Measurements from ENCODE around the gene SPRYD7. TPM values are rescaled to one million over a fixed set of nuclear protein-coding genes. Genes with fewer than 3 reads are reported as not detected.

Gene SPRYD7
- total RNA-seq, 1 donor from 2014 or later, result 8.3 TPM

DNA sequence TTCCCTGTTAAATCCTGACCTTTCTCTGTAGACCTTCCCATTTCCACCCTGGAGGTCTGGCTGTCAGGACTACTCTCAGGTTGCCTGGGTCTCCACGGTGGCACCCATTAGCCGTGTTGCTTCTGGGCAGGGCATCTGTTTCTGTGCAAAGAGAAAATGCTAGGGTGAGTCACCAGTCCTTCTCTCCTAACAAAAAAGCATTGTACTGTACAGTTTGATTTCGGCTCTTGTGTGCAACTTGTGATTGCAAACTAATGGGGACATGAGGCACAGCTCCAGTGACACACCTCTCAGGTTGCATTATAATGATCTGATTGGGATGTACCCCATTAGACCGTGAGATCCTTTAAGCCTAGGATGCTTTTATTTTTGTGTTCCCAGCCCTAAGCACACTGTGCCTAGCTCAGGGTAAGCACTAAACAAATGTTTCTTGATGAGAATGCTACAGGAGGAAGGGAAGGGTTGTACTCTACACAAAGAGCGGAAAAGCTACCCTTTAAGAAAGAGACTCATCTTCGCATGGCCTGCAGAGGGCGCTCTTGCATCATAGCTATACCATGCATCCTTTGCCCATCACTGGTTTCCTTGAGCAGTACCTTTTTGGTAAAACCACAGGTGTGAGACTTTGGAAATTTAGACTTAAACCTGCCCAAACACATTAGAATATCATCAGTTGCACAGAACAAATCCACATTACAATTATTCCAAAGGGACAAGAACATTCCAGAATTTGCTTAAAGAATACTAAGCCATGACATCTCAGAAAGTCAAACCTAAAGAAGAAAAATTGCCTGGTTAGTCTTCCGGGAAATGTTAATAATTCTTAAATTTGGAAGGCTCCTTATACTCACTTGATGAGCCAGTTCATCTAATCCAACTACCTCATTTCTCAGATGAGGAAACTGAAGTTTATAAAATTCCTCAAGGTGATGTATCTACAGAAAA lies 40.4 kb upstream of the SPRYD7 start:
- TF ChIP-seq, protein P1, sequence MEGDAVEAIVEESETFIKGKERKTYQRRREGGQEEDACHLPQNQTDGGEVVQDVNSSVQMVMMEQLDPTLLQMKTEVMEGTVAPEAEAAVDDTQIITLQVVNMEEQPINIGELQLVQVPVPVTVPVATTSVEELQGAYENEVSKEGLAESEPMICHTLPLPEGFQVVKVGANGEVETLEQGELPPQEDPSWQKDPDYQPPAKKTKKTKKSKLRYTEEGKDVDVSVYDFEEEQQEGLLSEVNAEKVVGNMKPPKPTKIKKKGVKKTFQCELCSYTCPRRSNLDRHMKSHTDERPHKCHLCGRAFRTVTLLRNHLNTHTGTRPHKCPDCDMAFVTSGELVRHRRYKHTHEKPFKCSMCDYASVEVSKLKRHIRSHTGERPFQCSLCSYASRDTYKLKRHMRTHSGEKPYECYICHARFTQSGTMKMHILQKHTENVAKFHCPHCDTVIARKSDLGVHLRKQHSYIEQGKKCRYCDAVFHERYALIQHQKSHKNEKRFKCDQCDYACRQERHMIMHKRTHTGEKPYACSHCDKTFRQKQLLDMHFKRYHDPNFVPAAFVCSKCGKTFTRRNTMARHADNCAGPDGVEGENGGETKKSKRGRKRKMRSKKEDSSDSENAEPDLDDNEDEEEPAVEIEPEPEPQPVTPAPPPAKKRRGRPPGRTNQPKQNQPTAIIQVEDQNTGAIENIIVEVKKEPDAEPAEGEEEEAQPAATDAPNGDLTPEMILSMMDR (IDR thresholded peaks at IDR 0.05; ENCODE audit: partially characterized antibody, unreplicated experiment), result peak; percentile 93
- H3K36me3 Mint-ChIP-seq (ENCODE audit: unreplicated experiment), result no peaks in the 10 kb centered on the region
- no peaks in the 10 kb centered on the region for H3K4me1 Mint-ChIP-seq (ENCODE audit: low read depth, unreplicated experiment)
- H3K27me3 Mint-ChIP-seq (ENCODE audit: unreplicated experiment), result peaks cover 3% of the 10 kb centered on the region
- H3K9me3 Mint-ChIP-seq (ENCODE audit: unreplicated experiment), result no peaks in the 10 kb centered on the region
- peak; percentile 81 for DNase-seq
- H3K4me3 Mint-ChIP-seq (ENCODE audit: unreplicated experiment), result no peak overlapping the region
- no peak overlapping the region for H3K27ac Mint-ChIP-seq (ENCODE audit: unreplicated experiment)

DNA sequence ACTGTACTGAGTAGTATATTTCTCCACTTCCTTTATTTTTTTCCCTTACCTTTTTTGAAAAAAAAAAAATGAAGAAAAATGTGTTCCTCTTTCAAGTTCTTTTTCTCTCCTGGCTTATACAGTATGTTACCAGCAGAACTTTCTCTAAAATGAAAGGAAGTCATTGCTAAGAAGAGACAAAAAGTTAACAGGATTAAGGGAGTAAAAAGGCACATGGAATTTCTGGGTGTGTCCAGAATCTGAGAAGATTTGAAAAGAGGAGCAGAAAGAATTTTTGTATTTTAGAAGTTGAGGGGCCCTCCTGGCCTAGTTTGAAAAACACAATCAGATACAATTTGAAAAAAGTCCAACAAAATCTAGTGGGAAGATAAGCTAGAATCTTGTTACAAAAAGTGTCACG lies 39.7 kb upstream of the SPRYD7 start:
- no peaks in the 10 kb centered on the region for H3K4me1 Mint-ChIP-seq (ENCODE audit: low read depth, unreplicated experiment)
- no peak for DNase-seq
- H3K36me3 Mint-ChIP-seq (ENCODE audit: unreplicated experiment), result no peaks in the 10 kb centered on the region
- no peak overlapping the region for H3K27ac Mint-ChIP-seq (ENCODE audit: unreplicated experiment)
- TF ChIP-seq, protein P1 (IDR thresholded peaks at IDR 0.05; ENCODE audit: partially characterized antibody, unreplicated experiment), result no peak
- H3K9me3 Mint-ChIP-seq (ENCODE audit: unreplicated experiment), result no peaks in the 10 kb centered on the region
- no peak overlapping the region for H3K4me3 Mint-ChIP-seq (ENCODE audit: unreplicated experiment)
- H3K27me3 Mint-ChIP-seq (ENCODE audit: unreplicated experiment), result peaks cover 3% of the 10 kb centered on the region

DNA sequence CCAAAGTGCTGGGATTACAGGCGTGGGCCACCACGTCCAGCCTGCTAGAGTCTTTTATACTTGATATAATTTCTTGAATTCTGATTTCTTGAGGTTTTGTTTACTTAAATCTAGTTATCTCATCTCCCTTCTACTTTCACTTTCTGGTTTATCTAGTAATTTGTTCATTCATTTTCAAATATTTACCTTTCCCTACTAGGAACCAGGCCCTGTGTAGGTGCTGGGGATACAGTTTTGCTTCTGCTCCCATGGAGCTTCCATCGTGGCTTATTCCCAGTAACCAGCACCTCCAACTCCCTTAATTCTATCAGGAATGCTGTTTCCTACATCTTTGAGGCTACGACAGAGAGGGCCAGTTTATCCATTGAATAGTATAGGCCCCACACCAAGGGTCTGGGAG lies 36.6 kb upstream of the SPRYD7 start:
- Mint-ChIP-seq H3K27me3 (ENCODE audit: unreplicated experiment) (peaks cover 3% of the 10 kb centered on the region), H3K27ac (ENCODE audit: unreplicated experiment) (no peak overlapping the region), H3K4me3 (ENCODE audit: unreplicated experiment) (no peak overlapping the region), H3K9me3 (ENCODE audit: unreplicated experiment) (no peaks in the 10 kb centered on the region), H3K4me1 (ENCODE audit: low read depth, unreplicated experiment) (no peaks in the 10 kb centered on the region), H3K36me3 (ENCODE audit: unreplicated experiment) (no peaks in the 10 kb centered on the region)
- DNase-seq, result no peak
- TF ChIP-seq, protein P1 (IDR thresholded peaks at IDR 0.05; ENCODE audit: partially characterized antibody, unreplicated experiment), result no peak

DNA sequence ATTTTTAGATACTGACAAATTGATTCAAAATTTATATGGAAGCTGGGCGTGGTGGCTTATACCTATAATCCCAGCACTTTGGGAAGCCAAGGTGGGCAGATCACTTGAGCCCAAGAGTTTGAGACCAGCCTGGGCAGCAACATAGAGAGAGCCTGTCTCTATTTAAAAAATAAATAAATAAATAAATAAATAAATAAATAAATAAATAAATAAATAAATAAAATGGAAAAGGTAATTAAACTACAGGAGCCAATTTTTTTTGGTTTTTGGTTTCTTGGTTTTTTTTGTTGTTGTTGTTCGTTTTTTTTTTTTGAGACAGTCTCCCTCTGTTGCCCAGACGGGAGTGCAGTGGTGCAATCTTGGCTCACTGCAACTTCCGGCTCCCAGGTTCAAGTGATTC lies 31.3 kb upstream of the SPRYD7 start:
- H3K27me3 Mint-ChIP-seq (ENCODE audit: unreplicated experiment), result peaks cover 1% of the 10 kb centered on the region
- no peaks in the 10 kb centered on the region for H3K9me3 Mint-ChIP-seq (ENCODE audit: unreplicated experiment)
- DNase-seq, result no peak
- H3K4me1 Mint-ChIP-seq (ENCODE audit: low read depth, unreplicated experiment), result no peaks in the 10 kb centered on the region
- H3K27ac Mint-ChIP-seq (ENCODE audit: unreplicated experiment), result no peak overlapping the region
- H3K4me3 Mint-ChIP-seq (ENCODE audit: unreplicated experiment), result no peak overlapping the region
- peaks cover 18% of the 10 kb centered on the region for H3K36me3 Mint-ChIP-seq (ENCODE audit: unreplicated experiment)
- TF ChIP-seq, protein P1 (IDR thresholded peaks at IDR 0.05; ENCODE audit: partially characterized antibody, unreplicated experiment), result no peak

DNA sequence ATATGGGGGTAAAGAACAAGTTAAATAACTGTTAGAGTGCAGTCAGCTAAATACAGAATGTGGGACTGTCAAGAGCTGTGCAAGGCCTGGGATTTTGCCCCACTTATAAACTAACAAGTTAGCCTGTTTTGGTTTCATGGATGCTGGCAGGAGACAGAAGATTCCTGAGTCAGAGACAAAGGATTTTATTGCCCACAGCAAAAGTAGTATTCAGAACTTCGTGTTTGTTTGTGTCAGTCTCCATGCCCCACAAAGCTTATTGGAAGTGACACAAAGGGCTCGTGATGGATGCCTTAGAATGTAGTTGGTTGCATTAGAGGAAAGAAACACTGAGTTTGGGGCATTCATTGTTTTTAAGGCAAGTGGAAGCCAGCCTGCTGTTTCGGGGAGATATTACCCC lies 22.2 kb upstream of the SPRYD7 start:
- H3K4me1 Mint-ChIP-seq (ENCODE audit: low read depth, unreplicated experiment), result no peaks in the 10 kb centered on the region
- no peak overlapping the region for H3K4me3 Mint-ChIP-seq (ENCODE audit: unreplicated experiment)
- H3K27me3 Mint-ChIP-seq (ENCODE audit: unreplicated experiment), result peaks cover 2% of the 10 kb centered on the region
- DNase-seq, result no peak
- TF ChIP-seq, protein P1 (IDR thresholded peaks at IDR 0.05; ENCODE audit: partially characterized antibody, unreplicated experiment), result no peak
- H3K27ac Mint-ChIP-seq (ENCODE audit: unreplicated experiment), result no peak overlapping the region
- peaks cover 4% of the 10 kb centered on the region for H3K9me3 Mint-ChIP-seq (ENCODE audit: unreplicated experiment)
- H3K36me3 Mint-ChIP-seq (ENCODE audit: unreplicated experiment), result peaks cover 30% of the 10 kb centered on the region
